H9 (cell line): ENCODE results near the gene SLC12A8. TPM values are rescaled to one million over a fixed set of nuclear protein-coding genes. Genes with fewer than 3 reads are reported as not detected.

Source experiments
- DNase-seq: peaks from one replicate; pipeline ENCODE4 v3.0.0-alpha.2; 2017
- H2AFZ ChIP-seq: one replicate; pipeline ENCODE4 v1.6.1; 2013; ENCODE audit warnings: mild to moderate bottlenecking, low read length, control low read depth, moderate library complexity
- H2AK5ac ChIP-seq: 2 replicates; pipeline ENCODE4 v1.6.1; 2013; ENCODE audit warnings: low read length, control low read depth, mixed read lengths; ENCODE audit not compliant: insufficient read length
- H2BK120ac ChIP-seq: one replicate; pipeline ENCODE4 v1.6.1; 2013; ENCODE audit warnings: low read depth, mild to moderate bottlenecking, low read length, control low read depth, inconsistent platforms; ENCODE audit not compliant: poor library complexity, severe bottlenecking
- H2BK12ac ChIP-seq: 2 replicates; pipeline ENCODE4 v1.6.1; 2013; ENCODE audit warnings: low read length, control low read depth, mixed read lengths, low read depth; ENCODE audit not compliant: insufficient read length
- H2BK15ac ChIP-seq: 2 replicates; pipeline ENCODE4 v1.6.1; 2013; ENCODE audit warnings: low read depth, low read length, control low read depth
- H2BK20ac ChIP-seq: one replicate; pipeline ENCODE4 v1.6.1; 2013; ENCODE audit warnings: low read depth, mild to moderate bottlenecking, low read length, control low read depth, inconsistent platforms; ENCODE audit not compliant: poor library complexity, severe bottlenecking
- H2BK5ac ChIP-seq: 2 replicates; pipeline ENCODE4 v1.6.1; 2013; ENCODE audit warnings: low read length, control low read depth, mixed read lengths; ENCODE audit not compliant: insufficient read length
- H3K14ac ChIP-seq: 2 replicates; pipeline ENCODE4 v1.6.1; 2013; ENCODE audit warnings: low read length, control low read depth; ENCODE audit not compliant: insufficient read depth
- H3K18ac ChIP-seq: 2 replicates; pipeline ENCODE4 v1.6.1; 2013; ENCODE audit warnings: low read depth, mild to moderate bottlenecking, mixed read lengths, low read length, control low read depth; ENCODE audit not compliant: insufficient read length
- H3K23ac ChIP-seq: 2 replicates; pipeline ENCODE4 v1.6.1; 2013; ENCODE audit warnings: low read length, control low read depth, mixed read lengths, low read depth; ENCODE audit not compliant: insufficient read length
- H3K23me2 ChIP-seq: 2 replicates; pipeline ENCODE4 v1.6.1; 2013; ENCODE audit warnings: low read depth, mild to moderate bottlenecking, mixed read lengths, low read length, control low read depth; ENCODE audit not compliant: insufficient read length, poor library complexity, severe bottlenecking
- H3K27ac ChIP-seq: 2 replicates; pipeline ENCODE4 v1.5.1; 2013; ENCODE audit warnings: low read length, control low read depth, mixed read lengths, low read depth; ENCODE audit not compliant: insufficient read length
- H3K27me3 ChIP-seq: 2 replicates; pipeline ENCODE4 v1.6.1; 2013; ENCODE audit warnings: low read length, control low read depth, inconsistent platforms; ENCODE audit not compliant: insufficient read depth
- H3K4ac ChIP-seq: 2 replicates; pipeline ENCODE4 v1.6.1; 2013; ENCODE audit warnings: low read depth, mild to moderate bottlenecking, control low read depth, inconsistent platforms, low read length, moderate library complexity
- H3K4me1 ChIP-seq: 2 replicates; pipeline ENCODE4 v1.6.1; 2013; ENCODE audit warnings: low read length, control low read depth, inconsistent platforms; ENCODE audit not compliant: insufficient read depth
- H3K4me2 ChIP-seq: 2 replicates; pipeline ENCODE4 v1.6.1; 2013; ENCODE audit warnings: low read length, control low read depth, mixed read lengths; ENCODE audit not compliant: insufficient read length, insufficient read depth
- H3K56ac ChIP-seq: 2 replicates; pipeline ENCODE4 v1.6.1; 2013; ENCODE audit warnings: low read depth, mild to moderate bottlenecking, mixed read lengths, low read length, control low read depth; ENCODE audit not compliant: insufficient read length
- H3K79me1 ChIP-seq: 2 replicates; pipeline ENCODE4 v1.6.1; 2013; ENCODE audit warnings: low read depth, mild to moderate bottlenecking, moderate library complexity, low read length, control low read depth, inconsistent platforms; ENCODE audit not compliant: insufficient read depth, poor library complexity, severe bottlenecking
- H3K79me2 ChIP-seq: 2 replicates; pipeline ENCODE4 v1.6.1; 2013; ENCODE audit warnings: low read length, control low read depth, inconsistent platforms; ENCODE audit not compliant: insufficient read depth
- H3K9ac ChIP-seq: 2 replicates; pipeline ENCODE4 v1.6.1; 2013; ENCODE audit warnings: low read length, control low read depth, mixed read lengths; ENCODE audit not compliant: insufficient read length; ENCODE audit errors: extremely low read depth
- H3K9me3 ChIP-seq: one replicate; pipeline ENCODE4 v1.6.1; 2013; ENCODE audit warnings: low read depth, low read length, inconsistent platforms; ENCODE audit not compliant: control insufficient read depth
- H3T11ph ChIP-seq: one replicate; pipeline ENCODE4 v1.6.1; 2013; ENCODE audit warnings: mild to moderate bottlenecking, low read length, control low read depth, inconsistent platforms
- H4K20me1 ChIP-seq: one replicate; pipeline ENCODE4 v1.6.1; 2013; ENCODE audit not compliant: control insufficient read depth, insufficient read length, insufficient read depth
- H4K5ac ChIP-seq: 2 replicates; pipeline ENCODE4 v1.6.1; 2013; ENCODE audit warnings: low read depth, mild to moderate bottlenecking, mixed read lengths, low read length, control low read depth; ENCODE audit not compliant: insufficient read length
- H4K8ac ChIP-seq: replicated peaks from 2 replicates; pipeline ENCODE4 v1.6.1; 2013; ENCODE audit warnings: low read length, control low read depth, mixed read lengths, low read depth; ENCODE audit not compliant: insufficient read length
- H4K91ac ChIP-seq: 2 replicates; pipeline ENCODE4 v1.6.1; 2013; ENCODE audit warnings: low read depth, mild to moderate bottlenecking, moderate library complexity, mixed read lengths, low read length, control low read depth; ENCODE audit not compliant: insufficient read length
- H3K27ac Mint-ChIP-seq, 3 experiments: 2 replicates in 2 of 3; 3 replicates in 1 of 3; pipeline ENCODE4 v1.8.0; 2020 to 2021; ENCODE audit warnings: mixed read lengths in 3 of 3, mild to moderate bottlenecking in 1 of 3, moderate library complexity in 1 of 3
- H3K27me3 Mint-ChIP-seq: 2 replicates; pipeline ENCODE4 v1.8.0; 2021; ENCODE audit warnings: low read depth, mild to moderate bottlenecking, moderate library complexity, mixed read lengths
- H3K36me3 Mint-ChIP-seq, 3 experiments: 2 replicates in 2 of 3; 3 replicates in 1 of 3; pipeline ENCODE4 v1.8.0; 2020 to 2021; ENCODE audit warnings: low read depth in 3 of 3, mixed read lengths in 3 of 3; ENCODE audit not compliant: insufficient read depth in 1 of 3
- H3K4me1 Mint-ChIP-seq, 2 experiments: 2 replicates each; pipeline ENCODE4 v1.8.0; 2020; ENCODE audit warnings: mixed read lengths in 2 of 2
- H3K4me3 Mint-ChIP-seq, 2 experiments: 2 replicates in 1 of 2; 3 replicates in 1 of 2; pipeline ENCODE4 v1.8.0; 2020 to 2021; ENCODE audit warnings: mild to moderate bottlenecking in 2 of 2, mixed read lengths in 2 of 2, moderate library complexity in 1 of 2
- H3K9me3 Mint-ChIP-seq, 2 experiments: 2 replicates in 1 of 2; 3 replicates in 1 of 2; pipeline ENCODE4 v1.8.0; 2020; ENCODE audit warnings: mild to moderate bottlenecking in 2 of 2, mixed read lengths in 2 of 2, moderate library complexity in 1 of 2
- WGBS: extraction: QIAGEN DNeasy Blood & Tissue Kit; methylation state at CpG from one replicate; pipeline ENCODE4 v1.1.7; 2013; ENCODE audit warnings: missing lambda C conversion rate, low lambda C conversion rate, mixed read lengths; ENCODE audit not compliant: insufficient read length; ENCODE audit errors: extremely low coverage; 5-methylcytosine and 5-hydroxymethylcytosine counted together
- total RNA-seq: library from RNA; stranded (reverse); gene quantifications from 2 replicates; pipeline ENCODE4 v1.2.1, GENCODE V29; 2021
- TF ChIP-seq, protein P1 (sequence below): fragments of 200-600 bp; sonication (generic); conservative IDR thresholded peaks from 3 replicates; pipeline ENCODE4 v1.8.0; 2021; ENCODE audit warnings: antibody characterized with exemption, mild to moderate bottlenecking

Gene SLC12A8
- total RNA-seq, 1 experiment from 2014 or later = 8.2 TPM

DNA sequence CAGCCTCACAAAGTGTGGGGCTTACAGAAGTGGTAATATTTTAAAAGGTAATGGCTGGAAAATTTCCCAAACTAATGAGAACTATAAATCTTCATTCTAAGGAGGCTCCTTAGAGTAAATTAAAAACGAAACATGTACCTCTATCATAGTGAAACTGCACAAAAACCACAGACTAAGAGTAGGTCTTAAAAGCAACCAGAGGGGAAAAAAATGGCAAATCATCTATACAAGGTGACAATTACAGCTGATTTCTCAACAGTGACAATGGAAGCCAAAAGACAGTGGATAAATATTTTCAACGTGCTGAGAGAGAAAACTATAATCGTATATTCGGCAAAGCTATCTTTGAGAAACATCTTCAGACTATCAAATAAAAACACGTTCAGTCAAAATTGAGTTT, 177.3 kb downstream of the SLC12A8 start:
- Histone ChIP-seq H3K23me2 (no peaks in the 10 kb centered on the region), H3K4ac (no peak overlapping the region), H4K91ac (no peak overlapping the region), H3K27me3 (no peaks in the 10 kb centered on the region), H3K79me2 (no peaks in the 10 kb centered on the region; the same call in 1 of the 2 replicates), H3T11ph (no peak overlapping the region), H2BK15ac (no peak overlapping the region), H3K56ac (no peak overlapping the region), H3K18ac (no peak overlapping the region), H2BK120ac (no peak overlapping the region), H3K79me1 (no peaks in the 10 kb centered on the region), H3K9me3 (no peaks in the 10 kb centered on the region), H2BK12ac (no peak overlapping the region), H3K4me1 (peaks cover 4% of the 10 kb centered on the region; the same call in 1 of the 2 replicates), H3K4me2 (no peak overlapping the region), H2AK5ac (no peak overlapping the region), H4K20me1 (no peaks in the 10 kb centered on the region), H3K23ac (no peak overlapping the region), H3K27ac (no peak overlapping the region), H2AFZ (no peak overlapping the region), H2BK5ac (no peak overlapping the region), H3K9ac (no peak overlapping the region), H4K8ac (no peak overlapping the region), H4K5ac (no peak overlapping the region), H3K14ac (no peak overlapping the region), H2BK20ac (no peak overlapping the region)
- Mint-ChIP-seq H3K36me3 (peaks cover 6 to 14% (median 12%) of the 10 kb centered on the region in 3 experiments), H3K4me1 (peaks cover 27 to 32% of the 10 kb centered on the region in 2 experiments), H3K27ac (no peak overlapping the region; a peak in 1 of 7 replicates), H3K27me3 (no peaks in the 10 kb centered on the region; the same call in 1 of the 2 replicates), H3K9me3 (peaks cover 9 to 16% of the 10 kb centered on the region in 2 experiments), H3K4me3 (no peak overlapping the region)
- no peak for DNase-seq
- TF ChIP-seq, protein P1, sequence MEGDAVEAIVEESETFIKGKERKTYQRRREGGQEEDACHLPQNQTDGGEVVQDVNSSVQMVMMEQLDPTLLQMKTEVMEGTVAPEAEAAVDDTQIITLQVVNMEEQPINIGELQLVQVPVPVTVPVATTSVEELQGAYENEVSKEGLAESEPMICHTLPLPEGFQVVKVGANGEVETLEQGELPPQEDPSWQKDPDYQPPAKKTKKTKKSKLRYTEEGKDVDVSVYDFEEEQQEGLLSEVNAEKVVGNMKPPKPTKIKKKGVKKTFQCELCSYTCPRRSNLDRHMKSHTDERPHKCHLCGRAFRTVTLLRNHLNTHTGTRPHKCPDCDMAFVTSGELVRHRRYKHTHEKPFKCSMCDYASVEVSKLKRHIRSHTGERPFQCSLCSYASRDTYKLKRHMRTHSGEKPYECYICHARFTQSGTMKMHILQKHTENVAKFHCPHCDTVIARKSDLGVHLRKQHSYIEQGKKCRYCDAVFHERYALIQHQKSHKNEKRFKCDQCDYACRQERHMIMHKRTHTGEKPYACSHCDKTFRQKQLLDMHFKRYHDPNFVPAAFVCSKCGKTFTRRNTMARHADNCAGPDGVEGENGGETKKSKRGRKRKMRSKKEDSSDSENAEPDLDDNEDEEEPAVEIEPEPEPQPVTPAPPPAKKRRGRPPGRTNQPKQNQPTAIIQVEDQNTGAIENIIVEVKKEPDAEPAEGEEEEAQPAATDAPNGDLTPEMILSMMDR = no peak
- WGBS = no CpG with 5 or more reads among the region's 5 CpGs
